H9 (cell line): Measurements from ENCODE around the gene TRIO. TPM values are rescaled to one million over a fixed set of nuclear protein-coding genes. Genes with fewer than 3 reads are reported as not detected.

Experiments
- DNase-seq: peaks from one replicate; pipeline ENCODE4 v3.0.0-alpha.2; 2017
- H2AFZ ChIP-seq: one replicate; pipeline ENCODE4 v1.6.1; 2013; ENCODE audit warnings: mild to moderate bottlenecking, low read length, control low read depth, moderate library complexity
- H2AK5ac ChIP-seq: 2 replicates; pipeline ENCODE4 v1.6.1; 2013; ENCODE audit warnings: low read length, control low read depth, mixed read lengths; ENCODE audit not compliant: insufficient read length
- H2BK120ac ChIP-seq: one replicate; pipeline ENCODE4 v1.6.1; 2013; ENCODE audit warnings: low read depth, mild to moderate bottlenecking, low read length, control low read depth, inconsistent platforms; ENCODE audit not compliant: poor library complexity, severe bottlenecking
- H2BK12ac ChIP-seq: 2 replicates; pipeline ENCODE4 v1.6.1; 2013; ENCODE audit warnings: low read length, control low read depth, mixed read lengths, low read depth; ENCODE audit not compliant: insufficient read length
- H2BK15ac ChIP-seq: 2 replicates; pipeline ENCODE4 v1.6.1; 2013; ENCODE audit warnings: low read depth, low read length, control low read depth
- H2BK20ac ChIP-seq: one replicate; pipeline ENCODE4 v1.6.1; 2013; ENCODE audit warnings: low read depth, mild to moderate bottlenecking, low read length, control low read depth, inconsistent platforms; ENCODE audit not compliant: poor library complexity, severe bottlenecking
- H2BK5ac ChIP-seq: 2 replicates; pipeline ENCODE4 v1.6.1; 2013; ENCODE audit warnings: low read length, control low read depth, mixed read lengths; ENCODE audit not compliant: insufficient read length
- H3K14ac ChIP-seq: 2 replicates; pipeline ENCODE4 v1.6.1; 2013; ENCODE audit warnings: low read length, control low read depth; ENCODE audit not compliant: insufficient read depth
- H3K18ac ChIP-seq: 2 replicates; pipeline ENCODE4 v1.6.1; 2013; ENCODE audit warnings: low read depth, mild to moderate bottlenecking, mixed read lengths, low read length, control low read depth; ENCODE audit not compliant: insufficient read length
- H3K23ac ChIP-seq: 2 replicates; pipeline ENCODE4 v1.6.1; 2013; ENCODE audit warnings: low read length, control low read depth, mixed read lengths, low read depth; ENCODE audit not compliant: insufficient read length
- H3K23me2 ChIP-seq: 2 replicates; pipeline ENCODE4 v1.6.1; 2013; ENCODE audit warnings: low read depth, mild to moderate bottlenecking, mixed read lengths, low read length, control low read depth; ENCODE audit not compliant: insufficient read length, poor library complexity, severe bottlenecking
- H3K27ac ChIP-seq: 2 replicates; pipeline ENCODE4 v1.5.1; 2013; ENCODE audit warnings: low read length, control low read depth, mixed read lengths, low read depth; ENCODE audit not compliant: insufficient read length
- H3K27me3 ChIP-seq: 2 replicates; pipeline ENCODE4 v1.6.1; 2013; ENCODE audit warnings: low read length, control low read depth, inconsistent platforms; ENCODE audit not compliant: insufficient read depth
- H3K4ac ChIP-seq: 2 replicates; pipeline ENCODE4 v1.6.1; 2013; ENCODE audit warnings: low read depth, mild to moderate bottlenecking, control low read depth, inconsistent platforms, low read length, moderate library complexity
- H3K4me1 ChIP-seq: 2 replicates; pipeline ENCODE4 v1.6.1; 2013; ENCODE audit warnings: low read length, control low read depth, inconsistent platforms; ENCODE audit not compliant: insufficient read depth
- H3K4me2 ChIP-seq: 2 replicates; pipeline ENCODE4 v1.6.1; 2013; ENCODE audit warnings: low read length, control low read depth, mixed read lengths; ENCODE audit not compliant: insufficient read length, insufficient read depth
- H3K56ac ChIP-seq: 2 replicates; pipeline ENCODE4 v1.6.1; 2013; ENCODE audit warnings: low read depth, mild to moderate bottlenecking, mixed read lengths, low read length, control low read depth; ENCODE audit not compliant: insufficient read length
- H3K79me1 ChIP-seq: 2 replicates; pipeline ENCODE4 v1.6.1; 2013; ENCODE audit warnings: low read depth, mild to moderate bottlenecking, moderate library complexity, low read length, control low read depth, inconsistent platforms; ENCODE audit not compliant: insufficient read depth, poor library complexity, severe bottlenecking
- H3K79me2 ChIP-seq: 2 replicates; pipeline ENCODE4 v1.6.1; 2013; ENCODE audit warnings: low read length, control low read depth, inconsistent platforms; ENCODE audit not compliant: insufficient read depth
- H3K9ac ChIP-seq: 2 replicates; pipeline ENCODE4 v1.6.1; 2013; ENCODE audit warnings: low read length, control low read depth, mixed read lengths; ENCODE audit not compliant: insufficient read length; ENCODE audit errors: extremely low read depth
- H3K9me3 ChIP-seq: one replicate; pipeline ENCODE4 v1.6.1; 2013; ENCODE audit warnings: low read depth, low read length, inconsistent platforms; ENCODE audit not compliant: control insufficient read depth
- H3T11ph ChIP-seq: one replicate; pipeline ENCODE4 v1.6.1; 2013; ENCODE audit warnings: mild to moderate bottlenecking, low read length, control low read depth, inconsistent platforms
- H4K20me1 ChIP-seq: one replicate; pipeline ENCODE4 v1.6.1; 2013; ENCODE audit not compliant: control insufficient read depth, insufficient read length, insufficient read depth
- H4K5ac ChIP-seq: 2 replicates; pipeline ENCODE4 v1.6.1; 2013; ENCODE audit warnings: low read depth, mild to moderate bottlenecking, mixed read lengths, low read length, control low read depth; ENCODE audit not compliant: insufficient read length
- H4K8ac ChIP-seq: replicated peaks from 2 replicates; pipeline ENCODE4 v1.6.1; 2013; ENCODE audit warnings: low read length, control low read depth, mixed read lengths, low read depth; ENCODE audit not compliant: insufficient read length
- H4K91ac ChIP-seq: 2 replicates; pipeline ENCODE4 v1.6.1; 2013; ENCODE audit warnings: low read depth, mild to moderate bottlenecking, moderate library complexity, mixed read lengths, low read length, control low read depth; ENCODE audit not compliant: insufficient read length
- H3K27ac Mint-ChIP-seq, 3 experiments: 2 replicates in 2 of 3; 3 replicates in 1 of 3; pipeline ENCODE4 v1.8.0; 2020 to 2021; ENCODE audit warnings: mixed read lengths in 3 of 3, mild to moderate bottlenecking in 1 of 3, moderate library complexity in 1 of 3
- H3K27me3 Mint-ChIP-seq: 2 replicates; pipeline ENCODE4 v1.8.0; 2021; ENCODE audit warnings: low read depth, mild to moderate bottlenecking, moderate library complexity, mixed read lengths
- H3K36me3 Mint-ChIP-seq, 3 experiments: 2 replicates in 2 of 3; 3 replicates in 1 of 3; pipeline ENCODE4 v1.8.0; 2020 to 2021; ENCODE audit warnings: low read depth in 3 of 3, mixed read lengths in 3 of 3; ENCODE audit not compliant: insufficient read depth in 1 of 3
- H3K4me1 Mint-ChIP-seq, 2 experiments: 2 replicates each; pipeline ENCODE4 v1.8.0; 2020; ENCODE audit warnings: mixed read lengths in 2 of 2
- H3K4me3 Mint-ChIP-seq, 2 experiments: 2 replicates in 1 of 2; 3 replicates in 1 of 2; pipeline ENCODE4 v1.8.0; 2020 to 2021; ENCODE audit warnings: mild to moderate bottlenecking in 2 of 2, mixed read lengths in 2 of 2, moderate library complexity in 1 of 2
- H3K9me3 Mint-ChIP-seq, 2 experiments: 2 replicates in 1 of 2; 3 replicates in 1 of 2; pipeline ENCODE4 v1.8.0; 2020; ENCODE audit warnings: mild to moderate bottlenecking in 2 of 2, mixed read lengths in 2 of 2, moderate library complexity in 1 of 2
- CTCF ChIP-seq: fragments of 200-600 bp; sonication (generic); conservative IDR thresholded peaks from 3 replicates; pipeline ENCODE4 v1.8.0; 2021; ENCODE audit warnings: antibody characterized with exemption, mild to moderate bottlenecking
- WGBS: extraction: QIAGEN DNeasy Blood & Tissue Kit; methylation state at CpG from one replicate; pipeline ENCODE4 v1.1.7; 2013; ENCODE audit warnings: missing lambda C conversion rate, low lambda C conversion rate, mixed read lengths; ENCODE audit not compliant: insufficient read length; ENCODE audit errors: extremely low coverage; 5-methylcytosine and 5-hydroxymethylcytosine counted together
- total RNA-seq: library from RNA; stranded (reverse); gene quantifications from 2 replicates; pipeline ENCODE4 v1.2.1, GENCODE V29; 2021

Gene TRIO
- total RNA-seq, 1 experiment from 2014 or later, result 87.8 TPM

DNA sequence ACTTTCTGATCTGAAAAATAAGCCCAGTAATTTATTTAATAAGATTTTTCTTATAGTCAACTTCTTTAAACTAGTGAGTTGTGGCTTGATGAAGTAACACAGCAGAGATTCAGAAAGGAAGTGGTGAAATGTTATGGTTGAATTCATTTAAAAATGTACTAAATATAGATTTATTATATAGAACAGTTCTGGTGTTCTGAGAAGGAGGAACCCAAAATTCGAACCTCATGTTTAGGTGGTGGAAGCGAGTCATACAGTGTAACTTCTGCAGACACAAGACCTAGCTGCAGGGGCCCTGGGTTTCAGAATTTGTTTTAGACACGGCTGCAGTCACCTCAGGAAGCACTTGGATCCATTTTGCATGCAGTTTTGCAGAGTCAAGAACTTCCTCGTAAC, 188.2 kb downstream of the TRIO start:
- no peak overlapping the region for H3K4ac ChIP-seq
- no peak overlapping the region for H2AFZ ChIP-seq
- H3T11ph ChIP-seq, result no peak overlapping the region
- no peak overlapping the region for H2AK5ac ChIP-seq
- H3K9ac ChIP-seq, result no peak overlapping the region
- no peaks in the 10 kb centered on the region for H3K9me3 ChIP-seq
- H3K4me1 Mint-ChIP-seq, result peaks cover 5 to 15% of the 10 kb centered on the region in 2 experiments
- no peak overlapping the region for H3K27ac ChIP-seq
- H3K79me1 ChIP-seq, result no peaks in the 10 kb centered on the region
- H2BK12ac ChIP-seq, result no peak overlapping the region
- H2BK15ac ChIP-seq, result no peak overlapping the region
- no peak for TF ChIP-seq CTCF
- no peaks in the 10 kb centered on the region for H3K27me3 ChIP-seq
- H2BK20ac ChIP-seq, result no peak overlapping the region
- H3K4me1 ChIP-seq, result no peaks in the 10 kb centered on the region
- no CpG with 5 or more reads among the region's 4 CpGs for WGBS
- H3K18ac ChIP-seq, result no peak overlapping the region
- H3K27ac Mint-ChIP-seq, result 0 out of 7 replicates have a peak overlapping the region, but pooled peaks of 1 of the 3 experiments have one; percentile 55
- no peaks in the 10 kb centered on the region; the same call in 1 of the 2 replicates for H3K27me3 Mint-ChIP-seq
- no peak overlapping the region for H3K14ac ChIP-seq
- H2BK5ac ChIP-seq, result no peak overlapping the region
- no peak overlapping the region for H4K91ac ChIP-seq
- H3K23me2 ChIP-seq, result no peaks in the 10 kb centered on the region
- peaks cover 3 to 26% (median 17%) of the 10 kb centered on the region in 3 experiments; a peak in 6 of 7 replicates for H3K36me3 Mint-ChIP-seq
- H3K4me3 Mint-ChIP-seq, result no peak overlapping the region
- H3K4me2 ChIP-seq, result no peak overlapping the region
- H4K5ac ChIP-seq, result no peak overlapping the region
- no peak overlapping the region for H3K23ac ChIP-seq
- H2BK120ac ChIP-seq, result no peak overlapping the region
- no peak overlapping the region for H4K8ac ChIP-seq
- no peak overlapping the region for H3K56ac ChIP-seq
- no peaks in the 10 kb centered on the region for H3K79me2 ChIP-seq
- DNase-seq, result no peak
- no peaks in the 10 kb centered on the region for H4K20me1 ChIP-seq
- H3K9me3 Mint-ChIP-seq, result no peaks in the 10 kb centered on the region
